Mucosa of descending colon (tissue), 3 donors: ENCODE measurements around the gene RBFOX2. TPM values are rescaled to one million over a fixed set of nuclear protein-coding genes. Genes with fewer than 3 reads are reported as not detected.

Experiments used
- ATAC-seq: fragments of 200-7000 bp; cut with Tn5 transposase; one replicate; pipeline ENCODE4 v1.9.1; 2020; ENCODE audit warnings: mild to moderate bottlenecking, moderate library complexity
- DNase-seq, 3 donors: peaks; one replicate each; pipeline ENCODE4 v3.0.0-alpha.2; 2020
- H3K36me3 ChIP-seq: fragments of 200-600 bp; one replicate; pipeline ENCODE4 v1.8.0; 2021; ENCODE audit warnings: low read depth, mild to moderate bottlenecking
- H3K4me1 ChIP-seq: fragments of 200-600 bp; one replicate; pipeline ENCODE4 v1.8.0; 2021; ENCODE audit warnings: low read depth, mild to moderate bottlenecking
- H3K4me3 ChIP-seq: fragments of 200-600 bp; one replicate; pipeline ENCODE4 v1.8.0; 2021; ENCODE audit warnings: mild to moderate bottlenecking
- H3K9me3 ChIP-seq: fragments of 200-600 bp; one replicate; pipeline ENCODE4 v1.8.0; 2021; ENCODE audit warnings: mild to moderate bottlenecking
- intact Hi-C, 2 donors: fragments of 100-400 bp; cut with DNase I in 1 of 2; cut with micrococcal nuclease in 1 of 2; formaldehyde crosslinking; loops; one replicate each; pipeline versions ENCODE4 v1.11.0 to v1.11.1; 2022; cut with DNase I, micrococcal nuclease
- total RNA-seq, 3 donors: library from RNA; stranded (reverse); fragmentation: NEBNext Ultra II Directional in 2 of 3; extraction: Animal tissue kit (Norgen Biotek cat#: 25700) in 2 of 3; gene quantifications; one replicate each; pipeline versions ENCODE4 v1.2.1 to v1.2.4, GENCODE V29; 2021 to 2023
- TF ChIP-seq, protein P1 (sequence below): fragments of 200-600 bp; IDR thresholded peaks from one replicate; pipeline ENCODE4 v1.8.0; 2022; ENCODE audit warnings: antibody characterized with exemption, mild to moderate bottlenecking
- donor health status: DM: no; HTN: no; CAD: no; lungs with moderate emphysema.
- donor health status: DM: no; HTN: no; CAD: no.
- donor health status: DM: no; HTN: yes; CAD: no.

Gene RBFOX2
- total RNA-seq, 3 donors from 2014 or later = 46.0 to 141 (median 46.2) TPM

DNA sequence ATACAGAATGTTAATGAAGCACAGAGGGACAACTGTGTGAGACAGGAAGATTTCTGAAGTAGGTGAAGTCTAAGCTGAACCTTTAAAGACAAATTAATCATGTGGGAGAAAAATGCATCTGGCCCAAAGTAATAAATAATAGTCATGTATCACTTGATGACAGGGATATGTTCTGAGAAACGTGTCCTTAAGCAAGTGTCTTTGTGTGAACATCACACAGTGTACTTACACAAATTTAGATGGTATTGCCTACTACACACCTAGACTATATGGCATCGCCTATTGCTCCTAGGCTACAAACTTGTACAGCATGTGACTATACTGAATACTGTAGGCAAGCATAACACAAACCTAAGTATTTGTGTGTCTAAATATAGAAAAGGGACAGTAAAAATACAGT lies 198.3 kb downstream of the RBFOX2 start:
- no peak for DNase-seq
- Histone ChIP-seq H3K36me3 (no peaks in the 10 kb centered on the region), H3K9me3 (no peaks in the 10 kb centered on the region), H3K4me1 (peaks cover 7% of the 10 kb centered on the region), H3K4me3 (no peak overlapping the region)
- no peak for ATAC-seq
- TF ChIP-seq, protein P1, sequence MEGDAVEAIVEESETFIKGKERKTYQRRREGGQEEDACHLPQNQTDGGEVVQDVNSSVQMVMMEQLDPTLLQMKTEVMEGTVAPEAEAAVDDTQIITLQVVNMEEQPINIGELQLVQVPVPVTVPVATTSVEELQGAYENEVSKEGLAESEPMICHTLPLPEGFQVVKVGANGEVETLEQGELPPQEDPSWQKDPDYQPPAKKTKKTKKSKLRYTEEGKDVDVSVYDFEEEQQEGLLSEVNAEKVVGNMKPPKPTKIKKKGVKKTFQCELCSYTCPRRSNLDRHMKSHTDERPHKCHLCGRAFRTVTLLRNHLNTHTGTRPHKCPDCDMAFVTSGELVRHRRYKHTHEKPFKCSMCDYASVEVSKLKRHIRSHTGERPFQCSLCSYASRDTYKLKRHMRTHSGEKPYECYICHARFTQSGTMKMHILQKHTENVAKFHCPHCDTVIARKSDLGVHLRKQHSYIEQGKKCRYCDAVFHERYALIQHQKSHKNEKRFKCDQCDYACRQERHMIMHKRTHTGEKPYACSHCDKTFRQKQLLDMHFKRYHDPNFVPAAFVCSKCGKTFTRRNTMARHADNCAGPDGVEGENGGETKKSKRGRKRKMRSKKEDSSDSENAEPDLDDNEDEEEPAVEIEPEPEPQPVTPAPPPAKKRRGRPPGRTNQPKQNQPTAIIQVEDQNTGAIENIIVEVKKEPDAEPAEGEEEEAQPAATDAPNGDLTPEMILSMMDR = no peak
- intact Hi-C loops = no loop called here

DNA sequence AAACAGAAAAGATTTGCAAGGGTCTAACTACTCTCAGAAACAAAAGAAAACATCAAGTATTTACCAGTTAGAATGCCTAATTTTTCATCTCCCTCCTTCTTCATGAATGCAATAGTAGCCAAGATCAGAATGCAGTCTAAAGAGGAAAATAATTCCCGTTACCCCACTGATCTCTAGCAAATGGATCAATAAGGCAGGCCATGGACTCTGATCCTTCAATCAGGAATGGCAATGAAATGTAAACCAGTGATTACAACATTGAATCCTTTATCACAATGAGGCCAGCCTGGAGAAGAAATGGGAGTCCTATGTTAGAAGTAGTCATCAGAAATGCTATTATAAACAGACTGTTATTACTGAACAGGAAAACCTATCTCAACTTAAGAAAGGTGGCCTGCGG lies 204.4 kb downstream of the RBFOX2 start:
- Histone ChIP-seq H3K9me3 (no peaks in the 10 kb centered on the region), H3K36me3 (no peaks in the 10 kb centered on the region), H3K4me3 (no peak overlapping the region), H3K4me1 (peaks cover 9% of the 10 kb centered on the region)
- ATAC-seq = no peak
- TF ChIP-seq, protein P1 = no peak
- DNase-seq = no peak
- intact Hi-C loops = no loop called here

DNA sequence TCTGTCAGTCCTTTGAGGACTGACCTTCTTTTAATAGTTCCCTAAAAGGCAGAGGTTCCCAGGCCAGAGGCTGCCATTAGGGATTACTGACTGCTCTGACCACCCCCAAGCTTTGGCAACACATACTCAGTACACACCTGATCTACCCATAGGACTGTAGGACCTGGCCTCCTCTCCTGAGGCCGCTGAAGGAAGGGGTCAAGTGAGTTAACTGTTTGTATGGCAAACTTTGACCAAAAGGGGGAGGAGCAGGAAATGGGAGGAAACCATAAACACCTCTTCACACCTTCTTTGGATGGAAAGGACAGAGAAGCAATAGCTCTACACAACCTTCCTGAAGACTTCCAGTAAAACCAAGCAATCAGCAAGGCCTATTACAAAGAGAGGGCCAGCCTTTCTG lies 207.0 kb downstream of the RBFOX2 start:
- H3K9me3 ChIP-seq = no peaks in the 10 kb centered on the region
- DNase-seq (no peak), ATAC-seq (peak; percentile 95)
- peaks cover 9% of the 10 kb centered on the region for H3K4me1 ChIP-seq
- TF ChIP-seq, protein P1 = no peak
- H3K36me3 ChIP-seq = no peaks in the 10 kb centered on the region
- intact Hi-C loops = no loop called here
- H3K4me3 ChIP-seq = no peak overlapping the region

DNA sequence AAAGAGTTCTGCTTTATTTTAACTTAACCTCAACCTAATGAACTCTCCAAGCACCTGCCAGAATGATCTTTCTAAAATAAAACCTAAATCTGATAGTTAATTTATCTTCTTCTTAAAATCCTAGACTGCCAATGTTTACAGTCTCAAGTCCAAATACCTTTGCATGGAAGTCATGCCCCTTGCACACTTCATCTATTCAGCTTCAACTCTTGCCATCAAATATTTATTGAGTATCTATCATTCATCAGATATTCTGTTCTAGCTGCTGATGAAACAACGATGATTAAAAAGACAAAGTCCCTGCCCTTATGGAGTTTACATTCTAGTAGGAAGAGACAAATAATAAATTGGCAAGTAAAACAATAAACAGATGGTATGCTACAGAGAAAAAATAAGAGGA lies 209.2 kb downstream of the RBFOX2 start:
- intact Hi-C loops = no loop called here
- H3K4me1 ChIP-seq = peaks cover 9% of the 10 kb centered on the region

DNA sequence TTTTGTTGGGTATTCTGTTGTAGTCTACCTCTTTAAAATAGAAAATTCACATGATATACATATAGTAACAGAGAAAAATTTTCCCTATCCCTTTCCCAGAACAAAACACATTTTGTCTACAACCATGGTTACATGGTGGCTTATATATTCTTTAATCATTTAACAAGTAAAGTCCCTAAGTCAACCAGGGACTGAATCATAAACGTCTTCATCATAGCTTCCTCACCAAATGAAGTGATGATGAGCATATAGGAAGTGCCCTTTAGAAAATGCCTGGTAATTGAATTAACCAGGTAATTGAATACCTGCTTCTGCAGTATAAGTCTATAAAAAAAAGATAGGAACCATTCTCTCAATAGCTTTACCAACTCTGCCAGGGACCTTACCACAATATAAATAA lies 209.7 kb downstream of the RBFOX2 start:
- TF ChIP-seq, protein P1 = no peak
- H3K4me1 ChIP-seq = peaks cover 9% of the 10 kb centered on the region

More for the DNA sequence above, 209.2 kb downstream of the RBFOX2 start:
- H3K4me3 ChIP-seq = no peak overlapping the region
- ATAC-seq (no peak), DNase-seq (no peak)
- TF ChIP-seq, protein P1 = no peak
- H3K9me3 ChIP-seq = no peaks in the 10 kb centered on the region
- no peaks in the 10 kb centered on the region for H3K36me3 ChIP-seq

DNA sequence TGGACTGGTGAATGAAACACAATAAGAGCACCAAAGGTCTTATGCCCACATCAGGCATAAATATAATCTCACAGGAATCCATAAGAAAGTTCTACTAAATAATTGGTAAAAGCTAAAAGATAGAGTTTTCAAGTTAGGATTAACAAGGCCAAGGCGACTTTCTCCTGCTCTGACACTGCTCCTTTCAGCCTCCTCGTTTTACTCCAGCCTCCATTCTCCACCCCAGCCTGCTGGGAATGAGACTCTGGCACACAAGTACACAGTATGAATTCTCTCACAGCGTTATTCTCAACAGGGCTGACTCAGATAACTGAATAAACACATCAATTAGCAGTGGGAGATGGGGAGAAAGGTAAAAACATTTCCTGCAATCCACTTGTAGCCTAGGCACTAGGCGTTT lies 216.0 kb downstream of the RBFOX2 start:
- intact Hi-C loops = no loop called here
- no peak for ATAC-seq
- Histone ChIP-seq H3K36me3 (no peaks in the 10 kb centered on the region), H3K4me3 (no peak overlapping the region), H3K9me3 (no peaks in the 10 kb centered on the region), H3K4me1 (no peaks in the 10 kb centered on the region)
- TF ChIP-seq, protein P1 = no peak
- no peak for DNase-seq

More for the DNA sequence above, 209.7 kb downstream of the RBFOX2 start:
- DNase-seq (no peak), ATAC-seq (no peak)
- H3K9me3 ChIP-seq = no peaks in the 10 kb centered on the region
- intact Hi-C loops = no loop called here
- no peak overlapping the region for H3K4me3 ChIP-seq
- no peaks in the 10 kb centered on the region for H3K36me3 ChIP-seq
